Gastrocnemius medialis (tissue), 4 donors: Measurements from ENCODE around the gene CHST1.

Source experiments
- POLR2A ChIP-seq, 2 donors: fragments of 450-650 bp; IDR thresholded peaks; one replicate each; pipeline ENCODE4 v1.6.1; 2017; ENCODE audit warnings: antibody characterized with exemption in 2 of 2, mild to moderate bottlenecking in 2 of 2, moderate library complexity in 2 of 2
- TF ChIP-seq, protein P1 (sequence below), 5 experiments: fragments of 450-650 bp in 3 of 5; fragments of 200-600 bp in 2 of 5; sonication (generic) in 2 of 5; IDR thresholded peaks in 4 of 5; conservative IDR thresholded peaks in 1 of 5; 1 replicate in 4 of 5; 2 replicates in 1 of 5; pipeline ENCODE4 v1.5.1; 2016 to 2019; ENCODE audit warnings: antibody characterized with exemption in 5 of 5, mild to moderate bottlenecking in 3 of 5, moderate library complexity in 3 of 5

- TF ChIP-seq, protein P1, sequence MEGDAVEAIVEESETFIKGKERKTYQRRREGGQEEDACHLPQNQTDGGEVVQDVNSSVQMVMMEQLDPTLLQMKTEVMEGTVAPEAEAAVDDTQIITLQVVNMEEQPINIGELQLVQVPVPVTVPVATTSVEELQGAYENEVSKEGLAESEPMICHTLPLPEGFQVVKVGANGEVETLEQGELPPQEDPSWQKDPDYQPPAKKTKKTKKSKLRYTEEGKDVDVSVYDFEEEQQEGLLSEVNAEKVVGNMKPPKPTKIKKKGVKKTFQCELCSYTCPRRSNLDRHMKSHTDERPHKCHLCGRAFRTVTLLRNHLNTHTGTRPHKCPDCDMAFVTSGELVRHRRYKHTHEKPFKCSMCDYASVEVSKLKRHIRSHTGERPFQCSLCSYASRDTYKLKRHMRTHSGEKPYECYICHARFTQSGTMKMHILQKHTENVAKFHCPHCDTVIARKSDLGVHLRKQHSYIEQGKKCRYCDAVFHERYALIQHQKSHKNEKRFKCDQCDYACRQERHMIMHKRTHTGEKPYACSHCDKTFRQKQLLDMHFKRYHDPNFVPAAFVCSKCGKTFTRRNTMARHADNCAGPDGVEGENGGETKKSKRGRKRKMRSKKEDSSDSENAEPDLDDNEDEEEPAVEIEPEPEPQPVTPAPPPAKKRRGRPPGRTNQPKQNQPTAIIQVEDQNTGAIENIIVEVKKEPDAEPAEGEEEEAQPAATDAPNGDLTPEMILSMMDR (IDR thresholded peaks at IDR 0.05 in 4 of 5, conservative IDR thresholded peaks at IDR 0.05 in 1 of 5), result no peak
- TF ChIP-seq POLR2A (IDR thresholded peaks at IDR 0.05), result no peak
Measured at GRCh38 chr11:45667929-45668680, 2.7 kb upstream of the CHST1 start.
